Mesodermal cell (in vitro differentiated cells): Measurements from ENCODE around the gene PASK.

Experiments used
- H3K27ac ChIP-seq: 2 replicates; pipeline ENCODE4 v1.7.0; 2013; ENCODE audit warnings: mild to moderate bottlenecking, low read depth, low read length, moderate library complexity; ENCODE audit not compliant: severe bottlenecking
- H3K36me3 ChIP-seq: 2 replicates; pipeline ENCODE4 v1.7.1; 2013; ENCODE audit warnings: mild to moderate bottlenecking, low read length, moderate library complexity; ENCODE audit not compliant: control insufficient read depth, insufficient read depth
- H3K4me1 ChIP-seq: one replicate; pipeline ENCODE4 v1.7.1; 2013; ENCODE audit warnings: mild to moderate bottlenecking, low read length; ENCODE audit not compliant: insufficient read depth, control insufficient read depth, poor library complexity, severe bottlenecking
- H3K4me3 ChIP-seq: 2 replicates; pipeline ENCODE4 v1.7.0; 2013; ENCODE audit warnings: low read length, control low read depth, mild to moderate bottlenecking; ENCODE audit not compliant: insufficient read depth, poor library complexity, severe bottlenecking; ENCODE audit errors: extremely low read depth
- H3K9me3 ChIP-seq: 2 replicates; pipeline ENCODE4 v1.7.1; 2013; ENCODE audit warnings: mild to moderate bottlenecking, low read length, moderate library complexity; ENCODE audit not compliant: control insufficient read depth
- WGBS, 2 experiments: methylation state at CpG; one replicate each; pipeline ENCODE4 v1.1.5; 2013; ENCODE audit warnings: missing lambda C conversion rate in 2 of 2; ENCODE audit not compliant: insufficient coverage in 2 of 2; 5-methylcytosine and 5-hydroxymethylcytosine counted together

The PASK gene

GRCh38 chr2:241147336-241147735 is 1.9 kb downstream of the PASK start:
- 100% methylated on average over 1 of the region's 3 CpGs; no CpG with 5 or more reads in 1 of the 2 experiments for WGBS, 2 experiments
- H3K9me3 ChIP-seq: no peaks in the 10 kb centered on the region
- no peak overlapping the region for H3K4me3 ChIP-seq
- peaks cover 8% of the 10 kb centered on the region for H3K4me1 ChIP-seq
- H3K36me3 ChIP-seq: no peaks in the 10 kb centered on the region
- H3K27ac ChIP-seq: no peak overlapping the region

- H3K36me3 ChIP-seq: no peaks in the 10 kb centered on the region
- WGBS, 2 experiments: 100% methylated on average over 1 of the region's 4 CpGs; no CpG with 5 or more reads in 1 of the 2 experiments
- H3K27ac ChIP-seq: no peak overlapping the region
- H3K4me1 ChIP-seq: no peaks in the 10 kb centered on the region
- H3K4me3 ChIP-seq: no peak overlapping the region
- H3K9me3 ChIP-seq: no peaks in the 10 kb centered on the region
Observed at GRCh38 chr2:241146286-241146685, 3.0 kb downstream of the PASK start.

DNA sequence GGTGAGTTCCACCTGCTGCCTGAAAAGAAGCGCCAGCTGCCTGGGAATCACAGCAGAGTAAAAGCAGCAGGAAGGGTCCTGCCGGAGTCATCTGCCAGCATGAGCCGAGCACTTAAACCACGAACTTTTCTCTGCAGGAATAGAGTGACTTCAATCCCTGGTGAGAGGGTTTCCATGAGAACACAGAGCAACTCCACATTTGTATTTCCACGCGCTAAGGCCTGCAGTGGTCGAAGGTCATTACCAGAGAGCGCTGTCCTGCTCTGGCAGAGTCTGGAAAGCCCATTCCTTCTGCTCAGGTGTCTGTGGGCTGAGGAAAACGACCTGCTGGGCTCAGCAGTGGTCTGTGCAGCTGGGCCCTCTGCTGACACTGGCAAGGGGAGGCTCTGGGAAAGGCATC is 6.7 kb downstream of the PASK start:
- peaks cover 5% of the 10 kb centered on the region for H3K36me3 ChIP-seq
- no peaks in the 10 kb centered on the region for H3K9me3 ChIP-seq
- H3K4me3 ChIP-seq: no peak overlapping the region
- no peaks in the 10 kb centered on the region for H3K4me1 ChIP-seq
- no peak overlapping the region for H3K27ac ChIP-seq
- 95 to 96% methylated on average over 9 of the region's 9 CpGs for WGBS, 2 experiments

GRCh38 chr2:241142063-241142462 is 7.2 kb downstream of the PASK start:
- H3K9me3 ChIP-seq: no peaks in the 10 kb centered on the region
- no peak overlapping the region for H3K4me3 ChIP-seq
- 91 to 97% methylated on average over 4 to 6 of the region's 6 CpGs for WGBS, 2 experiments
- H3K4me1 ChIP-seq: no peaks in the 10 kb centered on the region
- peaks cover 5% of the 10 kb centered on the region for H3K36me3 ChIP-seq
- no peak overlapping the region for H3K27ac ChIP-seq

DNA sequence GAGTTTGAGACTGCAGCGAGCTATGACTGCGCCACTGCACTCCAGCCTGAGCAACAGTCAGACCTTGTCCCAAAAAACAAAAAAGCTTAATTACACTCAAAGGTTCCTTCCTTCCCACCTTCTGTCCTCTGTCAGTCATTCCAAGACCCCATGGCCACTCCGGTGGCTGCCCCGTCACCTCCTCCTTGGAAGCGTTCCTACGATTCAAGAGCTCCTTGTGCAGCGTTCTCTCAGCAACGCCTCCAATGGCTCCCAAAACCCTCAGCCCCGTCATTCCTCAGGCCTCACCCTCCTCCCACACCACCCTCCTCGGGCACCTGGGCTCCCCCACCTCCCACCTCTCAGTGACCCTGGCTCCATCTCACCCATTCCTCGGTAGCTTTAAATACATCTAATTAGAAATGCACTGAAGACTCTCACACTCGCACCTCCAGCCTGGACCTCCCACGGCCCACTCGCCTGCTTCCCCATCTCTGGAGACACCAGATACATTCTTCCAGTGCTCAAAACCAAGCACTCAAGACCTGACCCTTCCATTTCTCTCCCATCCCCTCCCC is 8.0 kb downstream of the PASK start:
- H3K36me3 ChIP-seq: peaks cover 5% of the 10 kb centered on the region
- WGBS, 2 experiments: 91 to 96% methylated on average over 11 to 14 of the region's 14 CpGs

DNA sequence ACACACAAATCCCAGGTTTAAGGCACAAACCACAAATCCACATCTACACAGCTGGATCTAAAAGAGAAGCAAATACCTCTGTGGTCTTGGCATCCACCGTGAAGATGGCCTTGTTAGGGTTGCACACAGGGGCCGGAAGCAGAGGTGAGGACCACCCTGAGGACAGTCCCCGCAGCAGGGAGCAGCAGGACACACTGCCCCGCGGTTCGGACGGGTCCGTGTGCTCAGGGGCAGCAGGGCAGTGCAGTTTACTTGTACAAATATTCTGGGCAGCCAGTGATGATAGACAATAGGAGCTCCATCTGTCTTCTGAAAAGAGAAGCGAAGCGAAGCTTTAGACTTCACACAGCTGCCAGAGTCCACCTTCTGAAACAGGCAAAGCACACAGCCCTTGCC is 8.8 kb downstream of the PASK start:
- Histone ChIP-seq H3K36me3 (peaks cover 9% of the 10 kb centered on the region), H3K9me3 (no peaks in the 10 kb centered on the region), H3K4me3 (no peak overlapping the region), H3K27ac (no peak overlapping the region), H3K4me1 (no peaks in the 10 kb centered on the region)
- 93 to 98% methylated on average over 7 to 10 of the region's 10 CpGs for WGBS, 2 experiments

More for the DNA sequence above, 8.0 kb downstream of the PASK start:
- no peak overlapping the region for H3K27ac ChIP-seq
- no peaks in the 10 kb centered on the region for H3K4me1 ChIP-seq
- H3K4me3 ChIP-seq: no peak overlapping the region
- H3K9me3 ChIP-seq: no peaks in the 10 kb centered on the region

DNA sequence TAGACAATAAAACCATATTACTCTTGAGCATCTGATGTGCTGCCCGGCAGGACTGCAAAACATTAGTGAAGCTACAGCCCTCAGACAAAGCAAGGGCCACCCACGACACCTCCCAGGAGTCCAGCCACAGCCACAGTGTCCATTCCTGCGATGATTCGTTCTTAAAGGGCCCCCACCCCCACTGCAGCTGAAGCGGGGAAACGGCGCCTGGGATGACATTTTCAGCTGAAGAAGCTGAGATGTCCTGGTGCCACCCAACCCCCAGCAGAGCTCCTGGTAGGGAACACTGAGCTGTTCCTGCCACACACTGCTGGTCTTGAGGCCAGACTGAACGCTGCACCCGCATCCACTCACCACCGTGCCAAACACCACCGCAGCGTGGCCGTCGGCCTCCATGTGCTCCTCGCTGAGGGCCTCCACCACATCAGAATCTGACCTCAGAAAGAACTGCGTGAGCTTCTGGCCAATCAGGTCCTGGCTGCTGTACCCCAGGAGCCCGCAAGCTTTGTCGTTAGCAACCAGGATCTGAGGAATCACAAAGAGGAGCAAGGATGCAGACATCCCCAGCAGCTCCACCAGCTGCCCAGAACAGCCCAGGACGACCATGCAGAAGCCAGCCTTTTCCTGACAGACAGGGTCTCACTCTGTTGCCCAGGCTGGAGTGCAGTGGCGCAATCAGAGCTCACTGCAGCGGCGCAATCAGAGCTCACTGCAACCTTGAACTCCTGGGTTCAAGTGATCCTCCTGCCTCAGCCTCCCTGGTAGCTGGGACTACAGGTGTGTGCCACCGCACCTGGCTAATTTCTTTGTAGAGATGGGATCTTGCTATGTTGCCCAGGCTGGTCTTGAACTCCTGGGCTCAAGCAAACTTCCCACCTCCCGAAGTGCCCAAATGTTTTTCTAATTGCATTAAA is 9.5 kb downstream of the PASK start:
- Histone ChIP-seq H3K9me3 (no peaks in the 10 kb centered on the region), H3K27ac (no peak overlapping the region), H3K36me3 (peaks cover 13% of the 10 kb centered on the region), H3K4me3 (no peak overlapping the region), H3K4me1 (no peaks in the 10 kb centered on the region)
- 93 to 95% methylated on average over 12 to 23 of the region's 24 CpGs for WGBS, 2 experiments

GRCh38 chr2:241138471-241138870 is 10.8 kb downstream of the PASK start:
- Histone ChIP-seq H3K9me3 (no peaks in the 10 kb centered on the region), H3K4me3 (no peak overlapping the region), H3K36me3 (peaks cover 20% of the 10 kb centered on the region), H3K4me1 (no peaks in the 10 kb centered on the region), H3K27ac (no peak overlapping the region)
- 96 to 97% methylated on average over 14 to 15 of the region's 16 CpGs for WGBS, 2 experiments

GRCh38 chr2:241137276-241138190 is 11.7 kb downstream of the PASK start:
- Histone ChIP-seq H3K27ac (no peak overlapping the region), H3K4me3 (no peak overlapping the region), H3K4me1 (no peaks in the 10 kb centered on the region), H3K9me3 (no peaks in the 10 kb centered on the region), H3K36me3 (peaks cover 20% of the 10 kb centered on the region)
- WGBS, 2 experiments: 86 to 93% methylated on average over 15 to 22 of the region's 24 CpGs

GRCh38 chr2:241136661-241137260 is 12.5 kb downstream of the PASK start:
- Histone ChIP-seq H3K4me3 (no peak overlapping the region), H3K36me3 (peaks cover 23% of the 10 kb centered on the region), H3K4me1 (no peaks in the 10 kb centered on the region), H3K9me3 (no peaks in the 10 kb centered on the region), H3K27ac (no peak overlapping the region)
- 94 to 97% methylated on average over 23 to 25 of the region's 25 CpGs for WGBS, 2 experiments
